Tibial nerve (tissue), 4 donors: ENCODE data around the gene NTRK3.

Source experiments
- EP300 ChIP-seq, 2 donors: sonication (generic); formaldehyde crosslinking; IDR thresholded peaks; one replicate each; pipeline ENCODE4 v1.6.1; 2017; ENCODE audit warnings: antibody characterized with exemption in 2 of 2, mild to moderate bottlenecking in 1 of 2
- POLR2A ChIP-seq, 2 donors: fragments of 450-650 bp; IDR thresholded peaks; one replicate each; pipeline ENCODE4 v1.6.1; 2017; ENCODE audit warnings: antibody characterized with exemption in 2 of 2, mild to moderate bottlenecking in 2 of 2, moderate library complexity in 2 of 2
- TF ChIP-seq, protein P1 (sequence below), 5 experiments: fragments of 200-600 bp in 3 of 5; fragments of 450-650 bp in 2 of 5; sonication (generic) in 3 of 5; IDR thresholded peaks; one replicate each; pipeline ENCODE4 v1.5.1; 2016 to 2019; ENCODE audit warnings: antibody characterized with exemption in 5 of 5, mild to moderate bottlenecking in 3 of 5, moderate library complexity in 2 of 5

DNA sequence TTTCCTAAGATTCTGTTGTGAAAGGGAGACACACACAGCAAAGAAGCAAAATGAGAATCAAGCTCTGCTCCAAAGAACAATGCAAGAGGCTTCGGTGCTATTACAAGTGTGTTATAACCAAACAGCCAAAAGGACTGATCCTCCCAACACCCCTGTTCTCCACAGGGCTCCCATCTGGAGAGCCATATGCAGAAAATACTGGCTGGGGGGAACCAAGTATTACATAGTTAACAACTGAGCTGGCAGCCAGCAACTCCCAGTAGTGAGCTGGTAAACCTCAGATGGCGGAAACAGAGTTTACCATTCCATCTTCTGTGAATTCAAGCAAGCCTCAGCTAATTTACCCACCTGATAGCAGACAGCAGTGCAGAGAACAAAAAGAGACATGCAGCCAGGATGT, 156.4 kb downstream of the NTRK3 start:
- TF ChIP-seq, protein P1, sequence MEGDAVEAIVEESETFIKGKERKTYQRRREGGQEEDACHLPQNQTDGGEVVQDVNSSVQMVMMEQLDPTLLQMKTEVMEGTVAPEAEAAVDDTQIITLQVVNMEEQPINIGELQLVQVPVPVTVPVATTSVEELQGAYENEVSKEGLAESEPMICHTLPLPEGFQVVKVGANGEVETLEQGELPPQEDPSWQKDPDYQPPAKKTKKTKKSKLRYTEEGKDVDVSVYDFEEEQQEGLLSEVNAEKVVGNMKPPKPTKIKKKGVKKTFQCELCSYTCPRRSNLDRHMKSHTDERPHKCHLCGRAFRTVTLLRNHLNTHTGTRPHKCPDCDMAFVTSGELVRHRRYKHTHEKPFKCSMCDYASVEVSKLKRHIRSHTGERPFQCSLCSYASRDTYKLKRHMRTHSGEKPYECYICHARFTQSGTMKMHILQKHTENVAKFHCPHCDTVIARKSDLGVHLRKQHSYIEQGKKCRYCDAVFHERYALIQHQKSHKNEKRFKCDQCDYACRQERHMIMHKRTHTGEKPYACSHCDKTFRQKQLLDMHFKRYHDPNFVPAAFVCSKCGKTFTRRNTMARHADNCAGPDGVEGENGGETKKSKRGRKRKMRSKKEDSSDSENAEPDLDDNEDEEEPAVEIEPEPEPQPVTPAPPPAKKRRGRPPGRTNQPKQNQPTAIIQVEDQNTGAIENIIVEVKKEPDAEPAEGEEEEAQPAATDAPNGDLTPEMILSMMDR (IDR thresholded peaks at IDR 0.05): no peak
- TF ChIP-seq POLR2A (IDR thresholded peaks at IDR 0.05): no peak
- no peak for TF ChIP-seq EP300 (IDR thresholded peaks at IDR 0.05)
